WTC11 (cell line): ENCODE data around the gene PCDHGA4. TPM values are rescaled to one million over a fixed set of nuclear protein-coding genes. Genes with fewer than 3 reads are reported as not detected.
"Not testable (repeated sequence)": the region's sequence is repeated elsewhere in the genome, so short reads cannot be mapped to it uniquely, and the experiment has no call there.

Experiments used
- ATAC-seq: fragments of 200-7000 bp; cut with Tn5 transposase; 2 replicates; pipeline ENCODE4 v1.10.0; 2021; ENCODE audit warnings: mild to moderate bottlenecking, moderate library complexity
- CTCF ChIA-PET: fragments of 300-600 bp; sonication (Branson Sonifier 250); formaldehyde crosslinking; loops from one replicate; lab custom pipeline; 2021; ENCODE audit warnings: antibody characterized with exemption; lab: Charles Lee
- POLR2A ChIA-PET: fragments of 350-600 bp; sonication (Branson Sonifier 250); formaldehyde crosslinking; loops from one replicate; lab custom pipeline; 2021; ENCODE audit warnings: antibody characterized with exemption; lab: Charles Lee
- DNase-seq: peaks from one replicate; pipeline ENCODE4 v3.0.0; 2021; ENCODE audit warnings: low spot score
- H3K27ac Mint-ChIP-seq: 2 replicates; pipeline ENCODE4 v1.8.0; 2021; ENCODE audit warnings: mixed read lengths
- H3K27me3 Mint-ChIP-seq: 2 replicates; pipeline ENCODE4 v1.8.0; 2021; ENCODE audit warnings: low read depth, mild to moderate bottlenecking, moderate library complexity, mixed read lengths
- H3K36me3 Mint-ChIP-seq: 2 replicates; pipeline ENCODE4 v1.8.0; 2021; ENCODE audit warnings: mixed read lengths
- H3K4me1 Mint-ChIP-seq: 2 replicates; pipeline ENCODE4 v1.8.0; 2022; ENCODE audit warnings: mixed read lengths
- H3K4me3 Mint-ChIP-seq: 2 replicates; pipeline ENCODE4 v1.8.0; 2021; ENCODE audit warnings: mild to moderate bottlenecking, moderate library complexity, mixed read lengths
- H3K9me3 Mint-ChIP-seq: 2 replicates; pipeline ENCODE4 v1.8.0; 2021; ENCODE audit warnings: mixed read lengths
- ATF1 ChIP-seq: sonication (generic); formaldehyde crosslinking; IDR thresholded peaks from 2 replicates; pipeline ENCODE4 v1.8.1; 2023; ENCODE audit warnings: mild to moderate bottlenecking, moderate library complexity, missing genetic modification reagents
- ATF2 ChIP-seq: sonication (generic); formaldehyde crosslinking; IDR thresholded peaks from 2 replicates; pipeline ENCODE4 v1.8.1; 2022; ENCODE audit warnings: low read depth, missing genetic modification reagents, borderline replicate concordance
- ATF3 ChIP-seq: sonication (generic); formaldehyde crosslinking; conservative IDR thresholded peaks from 2 replicates; pipeline ENCODE4 v1.8.1; 2022; ENCODE audit warnings: mild to moderate bottlenecking, missing genetic modification reagents
- CDX4 ChIP-seq: fragments of 250-450 bp; sonication (Bioruptor Pico); IDR thresholded peaks from 2 replicates; pipeline ENCODE4 v1.9.0; 2021; ENCODE audit warnings: moderate library complexity, mild to moderate bottlenecking, inconsistent platforms, borderline replicate concordance
- CTCF ChIP-seq: fragments of 200-600 bp; IDR thresholded peaks from 2 replicates; pipeline ENCODE4 v1.8.0; 2022; ENCODE audit warnings: antibody characterized with exemption
- ELF4 ChIP-seq: sonication (generic); formaldehyde crosslinking; IDR thresholded peaks from 2 replicates; pipeline ENCODE4 v1.8.1; 2022; ENCODE audit warnings: low read depth, mild to moderate bottlenecking, moderate library complexity, missing genetic modification reagents
- FOXK1 ChIP-seq: sonication (generic); formaldehyde crosslinking; IDR thresholded peaks from 2 replicates; pipeline ENCODE4 v1.8.0; 2022; ENCODE audit warnings: mild to moderate bottlenecking, moderate library complexity, missing genetic modification reagents
- HMGA2 ChIP-seq: fragments of 250-450 bp; sonication (Bioruptor Pico); IDR thresholded peaks from 2 replicates; pipeline ENCODE4 v1.4.0; 2021; ENCODE audit warnings: mild to moderate bottlenecking, moderate library complexity
- NFE2L1 ChIP-seq: sonication (generic); formaldehyde crosslinking; IDR thresholded peaks from 2 replicates; pipeline ENCODE4 v1.8.1; 2023; ENCODE audit warnings: missing genetic modification reagents
- USF1 ChIP-seq: sonication (generic); formaldehyde crosslinking; IDR thresholded peaks from 2 replicates; pipeline ENCODE4 v1.8.0; 2022; ENCODE audit warnings: mild to moderate bottlenecking, missing genetic modification reagents
- ZNF121 ChIP-seq: sonication (generic); formaldehyde crosslinking; IDR thresholded peaks from 2 replicates; pipeline ENCODE4 v1.8.0; 2023; ENCODE audit warnings: missing genetic modification reagents
- ZNF232 ChIP-seq: sonication (generic); formaldehyde crosslinking; IDR thresholded peaks from 2 replicates; pipeline ENCODE4 v1.8.0; 2022; ENCODE audit warnings: mild to moderate bottlenecking, missing genetic modification reagents
- total RNA-seq: library from RNA; stranded (reverse); gene quantifications from 3 replicates; pipeline ENCODE4 v1.2.3, GENCODE V29; 2021
- TF ChIP-seq, protein P1 (sequence below): sonication (generic); formaldehyde crosslinking; IDR thresholded peaks from 2 replicates; pipeline ENCODE4 v1.8.1; 2022; ENCODE audit warnings: missing genetic modification reagents, borderline replicate concordance

PCDHGA4 gene
- total RNA-seq, 1 experiment from 2014 or later, result 3.5 TPM

DNA sequence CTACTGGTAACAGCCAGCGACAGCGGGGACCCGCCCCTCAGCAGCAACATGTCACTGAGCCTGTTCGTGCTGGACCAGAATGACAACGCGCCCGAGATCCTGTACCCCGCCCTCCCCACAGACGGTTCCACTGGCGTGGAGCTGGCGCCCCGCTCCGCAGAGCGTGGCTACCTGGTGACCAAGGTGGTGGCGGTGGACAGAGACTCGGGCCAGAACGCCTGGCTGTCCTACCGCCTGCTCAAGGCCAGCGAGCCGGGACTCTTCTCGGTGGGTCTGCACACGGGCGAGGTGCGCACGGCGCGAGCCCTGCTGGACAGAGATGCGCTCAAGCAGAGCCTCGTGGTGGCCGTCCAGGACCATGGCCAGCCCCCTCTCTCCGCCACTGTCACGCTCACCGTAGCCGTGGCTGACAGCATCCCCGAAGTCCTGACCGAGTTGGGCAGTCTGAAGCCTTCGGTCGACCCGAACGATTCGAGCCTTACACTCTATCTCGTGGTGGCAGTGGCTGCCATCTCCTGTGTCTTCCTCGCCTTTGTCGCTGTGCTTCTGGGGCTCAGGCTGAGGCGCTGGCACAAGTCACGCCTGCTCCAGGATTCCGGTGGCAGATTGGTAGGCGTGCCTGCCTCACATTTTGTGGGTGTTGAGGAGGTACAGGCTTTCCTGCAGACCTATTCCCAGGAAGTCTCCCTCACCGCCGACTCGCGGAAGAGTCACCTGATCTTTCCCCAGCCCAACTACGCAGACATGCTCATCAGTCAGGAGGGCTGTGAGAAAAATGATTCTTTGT lies 39.8 kb downstream of the PCDHGA4 start:
- CTCF ChIA-PET, result interaction anchor here (4.3 kb wide), 1 partner anchor 19 kb away, joined by 38 read pairs; the partner anchor contains the start of gene PCDHGA10
- POLR2A ChIA-PET, H3K4me1 Mint-ChIP-seq, ATAC-seq, H3K4me3 Mint-ChIP-seq, DNase-seq, H3K27ac Mint-ChIP-seq: not testable (repeated sequence)
- peaks cover 17% of the 10 kb centered on the region for H3K27me3 Mint-ChIP-seq
- H3K9me3 Mint-ChIP-seq, result peaks cover 63% of the 10 kb centered on the region
- H3K36me3 Mint-ChIP-seq, result peaks cover 76% of the 10 kb centered on the region
- TF ChIP-seq CTCF, result 0 out of 2 replicates have a peak, but pooled peaks have one; percentile 11

GRCh38 chr5:141397756-141398551 lies 43.1 kb downstream of the PCDHGA4 start, which contains the start of gene PCDHGB5:
Gene PCDHGB5 (plus strand): TSS chr5:141397947. CDS start chr5:141398128, 181 bp downstream.
- peaks cover 57% of the 10 kb centered on the region for H3K9me3 Mint-ChIP-seq
- DNase-seq (peak; percentile 69), ATAC-seq (peak; percentile 93)
- H3K27ac Mint-ChIP-seq, H3K4me1 Mint-ChIP-seq, POLR2A ChIA-PET: not testable (repeated sequence)
- H3K27me3 Mint-ChIP-seq, result peaks cover 14% of the 10 kb centered on the region
- H3K4me3 Mint-ChIP-seq, result peak within 1 kb of the TSS; percentile 63
- peaks cover 66% of the 10 kb centered on the region for H3K36me3 Mint-ChIP-seq
- TF ChIP-seq CTCF, result peak; percentile 42; the same call in 1 of the 2 replicates
- TF ChIP-seq, all 79 proteins: peak for 1; not testable (repeated sequence) for 78
- CTCF ChIA-PET, result interaction anchor here (0.7 to 4.3 kb wide), 27 partner anchors 8 to 263 kb away, joined by 3 to 38 read pairs (median 7); partner anchors contain the start of genes PCDHB14, PCDHB15, PCDHB5 and PCDHGA1

DNA sequence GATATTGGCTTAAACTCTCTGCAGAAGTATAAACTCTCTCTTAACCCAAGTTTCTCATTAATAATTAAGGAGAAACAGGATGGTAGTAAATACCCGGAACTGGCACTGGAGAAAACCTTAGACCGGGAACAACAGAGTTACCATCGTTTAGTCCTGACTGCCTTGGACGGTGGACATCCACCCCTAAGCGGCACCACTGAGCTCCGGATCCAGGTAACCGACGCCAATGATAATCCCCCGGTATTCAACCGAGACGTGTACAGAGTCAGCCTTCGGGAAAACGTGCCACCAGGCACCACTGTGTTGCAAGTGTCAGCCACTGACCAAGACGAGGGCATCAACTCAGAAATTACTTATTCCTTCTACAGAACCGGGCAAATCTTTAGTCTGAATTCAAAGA lies 43.8 kb downstream of the PCDHGA4 start:
- H3K27me3 Mint-ChIP-seq, result peaks cover 14% of the 10 kb centered on the region
- no peak for TF ChIP-seq ZNF121 (CRISPR knock-in tag)
- no peak for TF ChIP-seq ELF4
- TF ChIP-seq ATF3 (CRISPR knock-in tag), result no peak
- H3K36me3 Mint-ChIP-seq, result peaks cover 66% of the 10 kb centered on the region
- POLR2A ChIA-PET, result no interaction called here
- no peak overlapping the region for H3K4me3 Mint-ChIP-seq
- peaks cover 59% of the 10 kb centered on the region for H3K9me3 Mint-ChIP-seq
- ATAC-seq (no peak), DNase-seq (no peak)
- no peak overlapping the region for H3K27ac Mint-ChIP-seq
- CTCF ChIA-PET, result interaction anchor here (0.6 to 4.3 kb wide), 20 partner anchors 7 to 175 kb away, joined by 3 to 38 read pairs (median 8); partner anchors contain the start of genes PCDHB14, PCDHB15, PCDHGA1 and PCDHGA10
- H3K4me1 Mint-ChIP-seq, result no peaks in the 10 kb centered on the region

GRCh38 chr5:141399555-141400258 lies 44.9 kb downstream of the PCDHGA4 start:
- DNase-seq (no peak), ATAC-seq (no peak)
- ChIA-PET CTCF (interaction anchor here (0.6 to 2.0 kb wide), 4 partner anchors 12 to 30 kb away, joined by 3 to 5 read pairs (median 4); partner anchors contain the start of genes PCDHGA10, PCDHGB3, PCDHGB4 and PCDHGB7), POLR2A (no interaction called here)
- H3K4me3 Mint-ChIP-seq, result no peak overlapping the region
- H3K27me3 Mint-ChIP-seq, result peaks cover 14% of the 10 kb centered on the region
- H3K4me1 Mint-ChIP-seq, result no peaks in the 10 kb centered on the region
- H3K36me3 Mint-ChIP-seq, result peaks cover 64% of the 10 kb centered on the region
- peaks cover 55% of the 10 kb centered on the region for H3K9me3 Mint-ChIP-seq
- H3K27ac Mint-ChIP-seq, result no peak overlapping the region
- TF ChIP-seq ZNF232 (CRISPR knock-in tag) (no peak), FOXK1 (CRISPR knock-in tag) (no peak), HMGA2 (CRISPR knock-in tag) (no peak), ATF1 (CRISPR knock-in tag) (no peak), ATF2 (CRISPR knock-in tag) (no peak), CDX4 (CRISPR knock-in tag) (no peak), NFE2L1 (no peak), USF1 (no peak)
- TF ChIP-seq, protein P1, sequence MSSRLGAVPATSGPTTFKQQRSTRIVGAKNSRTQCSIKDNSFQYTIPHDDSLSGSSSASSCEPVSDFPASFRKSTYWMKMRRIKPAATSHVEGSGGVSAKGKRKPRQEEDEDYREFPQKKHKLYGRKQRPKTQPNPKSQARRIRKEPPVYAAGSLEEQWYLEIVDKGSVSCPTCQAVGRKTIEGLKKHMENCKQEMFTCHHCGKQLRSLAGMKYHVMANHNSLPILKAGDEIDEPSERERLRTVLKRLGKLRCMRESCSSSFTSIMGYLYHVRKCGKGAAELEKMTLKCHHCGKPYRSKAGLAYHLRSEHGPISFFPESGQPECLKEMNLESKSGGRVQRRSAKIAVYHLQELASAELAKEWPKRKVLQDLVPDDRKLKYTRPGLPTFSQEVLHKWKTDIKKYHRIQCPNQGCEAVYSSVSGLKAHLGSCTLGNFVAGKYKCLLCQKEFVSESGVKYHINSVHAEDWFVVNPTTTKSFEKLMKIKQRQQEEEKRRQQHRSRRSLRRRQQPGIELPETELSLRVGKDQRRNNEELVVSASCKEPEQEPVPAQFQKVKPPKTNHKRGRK (CRISPR knock-in tag), result no peak
